H9 (cell line): Measurements from ENCODE around the gene TTC39B. TPM values are rescaled to one million over a fixed set of nuclear protein-coding genes. Genes with fewer than 3 reads are reported as not detected.

Experiments used
- DNase-seq: peaks from one replicate; pipeline ENCODE4 v3.0.0-alpha.2; 2017
- H2AFZ ChIP-seq: one replicate; pipeline ENCODE4 v1.6.1; 2013; ENCODE audit warnings: mild to moderate bottlenecking, low read length, control low read depth, moderate library complexity
- H2AK5ac ChIP-seq: 2 replicates; pipeline ENCODE4 v1.6.1; 2013; ENCODE audit warnings: low read length, control low read depth, mixed read lengths; ENCODE audit not compliant: insufficient read length
- H2BK120ac ChIP-seq: one replicate; pipeline ENCODE4 v1.6.1; 2013; ENCODE audit warnings: low read depth, mild to moderate bottlenecking, low read length, control low read depth, inconsistent platforms; ENCODE audit not compliant: poor library complexity, severe bottlenecking
- H2BK12ac ChIP-seq: 2 replicates; pipeline ENCODE4 v1.6.1; 2013; ENCODE audit warnings: low read length, control low read depth, mixed read lengths, low read depth; ENCODE audit not compliant: insufficient read length
- H2BK15ac ChIP-seq: 2 replicates; pipeline ENCODE4 v1.6.1; 2013; ENCODE audit warnings: low read depth, low read length, control low read depth
- H2BK20ac ChIP-seq: one replicate; pipeline ENCODE4 v1.6.1; 2013; ENCODE audit warnings: low read depth, mild to moderate bottlenecking, low read length, control low read depth, inconsistent platforms; ENCODE audit not compliant: poor library complexity, severe bottlenecking
- H2BK5ac ChIP-seq: 2 replicates; pipeline ENCODE4 v1.6.1; 2013; ENCODE audit warnings: low read length, control low read depth, mixed read lengths; ENCODE audit not compliant: insufficient read length
- H3K14ac ChIP-seq: 2 replicates; pipeline ENCODE4 v1.6.1; 2013; ENCODE audit warnings: low read length, control low read depth; ENCODE audit not compliant: insufficient read depth
- H3K18ac ChIP-seq: 2 replicates; pipeline ENCODE4 v1.6.1; 2013; ENCODE audit warnings: low read depth, mild to moderate bottlenecking, mixed read lengths, low read length, control low read depth; ENCODE audit not compliant: insufficient read length
- H3K23ac ChIP-seq: 2 replicates; pipeline ENCODE4 v1.6.1; 2013; ENCODE audit warnings: low read length, control low read depth, mixed read lengths, low read depth; ENCODE audit not compliant: insufficient read length
- H3K23me2 ChIP-seq: 2 replicates; pipeline ENCODE4 v1.6.1; 2013; ENCODE audit warnings: low read depth, mild to moderate bottlenecking, mixed read lengths, low read length, control low read depth; ENCODE audit not compliant: insufficient read length, poor library complexity, severe bottlenecking
- H3K27ac ChIP-seq: 2 replicates; pipeline ENCODE4 v1.5.1; 2013; ENCODE audit warnings: low read length, control low read depth, mixed read lengths, low read depth; ENCODE audit not compliant: insufficient read length
- H3K27me3 ChIP-seq: 2 replicates; pipeline ENCODE4 v1.6.1; 2013; ENCODE audit warnings: low read length, control low read depth, inconsistent platforms; ENCODE audit not compliant: insufficient read depth
- H3K4ac ChIP-seq: 2 replicates; pipeline ENCODE4 v1.6.1; 2013; ENCODE audit warnings: low read depth, mild to moderate bottlenecking, control low read depth, inconsistent platforms, low read length, moderate library complexity
- H3K4me1 ChIP-seq: 2 replicates; pipeline ENCODE4 v1.6.1; 2013; ENCODE audit warnings: low read length, control low read depth, inconsistent platforms; ENCODE audit not compliant: insufficient read depth
- H3K4me2 ChIP-seq: 2 replicates; pipeline ENCODE4 v1.6.1; 2013; ENCODE audit warnings: low read length, control low read depth, mixed read lengths; ENCODE audit not compliant: insufficient read length, insufficient read depth
- H3K56ac ChIP-seq: 2 replicates; pipeline ENCODE4 v1.6.1; 2013; ENCODE audit warnings: low read depth, mild to moderate bottlenecking, mixed read lengths, low read length, control low read depth; ENCODE audit not compliant: insufficient read length
- H3K79me1 ChIP-seq: 2 replicates; pipeline ENCODE4 v1.6.1; 2013; ENCODE audit warnings: low read depth, mild to moderate bottlenecking, moderate library complexity, low read length, control low read depth, inconsistent platforms; ENCODE audit not compliant: insufficient read depth, poor library complexity, severe bottlenecking
- H3K79me2 ChIP-seq: 2 replicates; pipeline ENCODE4 v1.6.1; 2013; ENCODE audit warnings: low read length, control low read depth, inconsistent platforms; ENCODE audit not compliant: insufficient read depth
- H3K9ac ChIP-seq: 2 replicates; pipeline ENCODE4 v1.6.1; 2013; ENCODE audit warnings: low read length, control low read depth, mixed read lengths; ENCODE audit not compliant: insufficient read length; ENCODE audit errors: extremely low read depth
- H3K9me3 ChIP-seq: one replicate; pipeline ENCODE4 v1.6.1; 2013; ENCODE audit warnings: low read depth, low read length, inconsistent platforms; ENCODE audit not compliant: control insufficient read depth
- H3T11ph ChIP-seq: one replicate; pipeline ENCODE4 v1.6.1; 2013; ENCODE audit warnings: mild to moderate bottlenecking, low read length, control low read depth, inconsistent platforms
- H4K20me1 ChIP-seq: one replicate; pipeline ENCODE4 v1.6.1; 2013; ENCODE audit not compliant: control insufficient read depth, insufficient read length, insufficient read depth
- H4K5ac ChIP-seq: 2 replicates; pipeline ENCODE4 v1.6.1; 2013; ENCODE audit warnings: low read depth, mild to moderate bottlenecking, mixed read lengths, low read length, control low read depth; ENCODE audit not compliant: insufficient read length
- H4K8ac ChIP-seq: replicated peaks from 2 replicates; pipeline ENCODE4 v1.6.1; 2013; ENCODE audit warnings: low read length, control low read depth, mixed read lengths, low read depth; ENCODE audit not compliant: insufficient read length
- H4K91ac ChIP-seq: 2 replicates; pipeline ENCODE4 v1.6.1; 2013; ENCODE audit warnings: low read depth, mild to moderate bottlenecking, moderate library complexity, mixed read lengths, low read length, control low read depth; ENCODE audit not compliant: insufficient read length
- H3K27ac Mint-ChIP-seq, 3 experiments: 2 replicates in 2 of 3; 3 replicates in 1 of 3; pipeline ENCODE4 v1.8.0; 2020 to 2021; ENCODE audit warnings: mixed read lengths in 3 of 3, mild to moderate bottlenecking in 1 of 3, moderate library complexity in 1 of 3
- H3K27me3 Mint-ChIP-seq: 2 replicates; pipeline ENCODE4 v1.8.0; 2021; ENCODE audit warnings: low read depth, mild to moderate bottlenecking, moderate library complexity, mixed read lengths
- H3K36me3 Mint-ChIP-seq, 3 experiments: 2 replicates in 2 of 3; 3 replicates in 1 of 3; pipeline ENCODE4 v1.8.0; 2020 to 2021; ENCODE audit warnings: low read depth in 3 of 3, mixed read lengths in 3 of 3; ENCODE audit not compliant: insufficient read depth in 1 of 3
- H3K4me1 Mint-ChIP-seq, 2 experiments: 2 replicates each; pipeline ENCODE4 v1.8.0; 2020; ENCODE audit warnings: mixed read lengths in 2 of 2
- H3K4me3 Mint-ChIP-seq, 2 experiments: 2 replicates in 1 of 2; 3 replicates in 1 of 2; pipeline ENCODE4 v1.8.0; 2020 to 2021; ENCODE audit warnings: mild to moderate bottlenecking in 2 of 2, mixed read lengths in 2 of 2, moderate library complexity in 1 of 2
- H3K9me3 Mint-ChIP-seq, 2 experiments: 2 replicates in 1 of 2; 3 replicates in 1 of 2; pipeline ENCODE4 v1.8.0; 2020; ENCODE audit warnings: mild to moderate bottlenecking in 2 of 2, mixed read lengths in 2 of 2, moderate library complexity in 1 of 2
- WGBS: extraction: QIAGEN DNeasy Blood & Tissue Kit; methylation state at CpG from one replicate; pipeline ENCODE4 v1.1.7; 2013; ENCODE audit warnings: missing lambda C conversion rate, low lambda C conversion rate, mixed read lengths; ENCODE audit not compliant: insufficient read length; ENCODE audit errors: extremely low coverage; 5-methylcytosine and 5-hydroxymethylcytosine counted together
- total RNA-seq: library from RNA; stranded (reverse); gene quantifications from 2 replicates; pipeline ENCODE4 v1.2.1, GENCODE V29; 2021
- TF ChIP-seq, protein P1 (sequence below): fragments of 200-600 bp; sonication (generic); conservative IDR thresholded peaks from 3 replicates; pipeline ENCODE4 v1.8.0; 2021; ENCODE audit warnings: antibody characterized with exemption, mild to moderate bottlenecking

The TTC39B gene
- total RNA-seq, 1 experiment from 2014 or later, result 8.2 TPM

DNA sequence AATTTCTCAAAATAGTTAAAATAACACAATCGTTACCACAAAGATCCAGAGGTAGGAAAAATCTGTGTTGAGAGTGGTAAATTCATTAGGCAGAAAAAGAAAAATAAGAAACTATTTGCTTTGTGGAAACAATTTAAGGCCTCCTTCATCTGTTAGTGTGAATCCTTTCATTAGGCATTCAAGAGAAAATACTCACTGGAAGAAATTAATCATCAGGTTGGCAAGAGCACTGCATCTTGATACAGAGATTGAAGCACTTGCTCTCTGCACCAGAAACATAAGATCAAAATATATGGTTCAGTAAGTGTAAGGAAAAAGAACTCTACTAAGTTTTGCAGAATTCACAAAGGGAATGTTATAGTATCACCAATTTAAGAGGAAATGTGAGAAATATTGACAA, 44.4 kb downstream of the TTC39B start:
- Histone ChIP-seq H3K23me2 (no peaks in the 10 kb centered on the region), H4K20me1 (no peaks in the 10 kb centered on the region), H3K14ac (no peak overlapping the region), H2BK5ac (no peak overlapping the region), H2BK15ac (no peak overlapping the region), H3K56ac (no peak overlapping the region), H2BK12ac (no peak overlapping the region), H4K5ac (no peak overlapping the region), H4K8ac (no peak overlapping the region), H2BK20ac (no peak overlapping the region), H3K27me3 (no peaks in the 10 kb centered on the region), H3K27ac (no peak overlapping the region), H4K91ac (no peak overlapping the region), H3K23ac (no peak overlapping the region), H3K18ac (no peak overlapping the region), H3K9me3 (no peaks in the 10 kb centered on the region), H3K79me2 (no peaks in the 10 kb centered on the region), H2AFZ (no peak overlapping the region), H2BK120ac (no peak overlapping the region), H3K9ac (no peak overlapping the region), H3K79me1 (no peaks in the 10 kb centered on the region), H3K4ac (no peak overlapping the region), H2AK5ac (no peak overlapping the region), H3T11ph (no peak overlapping the region), H3K4me1 (no peaks in the 10 kb centered on the region), H3K4me2 (no peak overlapping the region)
- peaks cover 3 to 4% of the 10 kb centered on the region in 2 experiments; a peak in 3 of 4 replicates for H3K4me1 Mint-ChIP-seq
- H3K36me3 Mint-ChIP-seq, result peaks cover 2 to 9% (median 5%) of the 10 kb centered on the region in 3 experiments; a peak in 5 of 7 replicates
- H3K27ac Mint-ChIP-seq, result peak overlapping the region in 1 of 3 experiments; percentile 77; a peak in 1 of 7 replicates
- no peak overlapping the region for H3K4me3 Mint-ChIP-seq
- DNase-seq, result no peak
- no peaks in the 10 kb centered on the region for H3K27me3 Mint-ChIP-seq
- TF ChIP-seq, protein P1, sequence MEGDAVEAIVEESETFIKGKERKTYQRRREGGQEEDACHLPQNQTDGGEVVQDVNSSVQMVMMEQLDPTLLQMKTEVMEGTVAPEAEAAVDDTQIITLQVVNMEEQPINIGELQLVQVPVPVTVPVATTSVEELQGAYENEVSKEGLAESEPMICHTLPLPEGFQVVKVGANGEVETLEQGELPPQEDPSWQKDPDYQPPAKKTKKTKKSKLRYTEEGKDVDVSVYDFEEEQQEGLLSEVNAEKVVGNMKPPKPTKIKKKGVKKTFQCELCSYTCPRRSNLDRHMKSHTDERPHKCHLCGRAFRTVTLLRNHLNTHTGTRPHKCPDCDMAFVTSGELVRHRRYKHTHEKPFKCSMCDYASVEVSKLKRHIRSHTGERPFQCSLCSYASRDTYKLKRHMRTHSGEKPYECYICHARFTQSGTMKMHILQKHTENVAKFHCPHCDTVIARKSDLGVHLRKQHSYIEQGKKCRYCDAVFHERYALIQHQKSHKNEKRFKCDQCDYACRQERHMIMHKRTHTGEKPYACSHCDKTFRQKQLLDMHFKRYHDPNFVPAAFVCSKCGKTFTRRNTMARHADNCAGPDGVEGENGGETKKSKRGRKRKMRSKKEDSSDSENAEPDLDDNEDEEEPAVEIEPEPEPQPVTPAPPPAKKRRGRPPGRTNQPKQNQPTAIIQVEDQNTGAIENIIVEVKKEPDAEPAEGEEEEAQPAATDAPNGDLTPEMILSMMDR, result no peak
- H3K9me3 Mint-ChIP-seq, result no peaks in the 10 kb centered on the region; a peak in 1 of 5 replicates
- no CpG with 5 or more reads among the region's 1 CpG for WGBS
